Loucy (cell line): Measurements from ENCODE around the gene SKI.
"Not testable (repeated sequence)": the region's sequence is repeated elsewhere in the genome, so short reads cannot be mapped to it uniquely, and the experiment has no call there.

Experiments
- H2AFZ ChIP-seq: fragments of 200-600 bp; sonication (generic); 2 replicates; pipeline ENCODE4 v1.6.0; 2016; ENCODE audit warnings: antibody characterized with exemption, mild to moderate bottlenecking, low read length, moderate library complexity
- H3F3A ChIP-seq: fragments of 200-600 bp; 2 replicates; pipeline ENCODE4 v1.6.0; 2016; ENCODE audit warnings: antibody characterized with exemption, low read depth, mild to moderate bottlenecking
- H3K27me3 ChIP-seq: fragments of 200-600 bp; sonication (generic); 2 replicates; pipeline ENCODE4 v1.6.1; 2014; ENCODE audit warnings: low read length, mild to moderate bottlenecking; ENCODE audit not compliant: insufficient read depth, poor library complexity, severe bottlenecking
- H3K36me3 ChIP-seq: fragments of 200-600 bp; sonication (generic); 2 replicates; pipeline ENCODE4 v1.6.1; 2016; ENCODE audit warnings: low read length; ENCODE audit not compliant: insufficient read depth
- H3K4me1 ChIP-seq: fragments of 200-600 bp; sonication (generic); 2 replicates; pipeline ENCODE4 v1.5.1; 2014; ENCODE audit warnings: low read length, mild to moderate bottlenecking; ENCODE audit not compliant: insufficient read depth, poor library complexity, severe bottlenecking
- H3K4me2 ChIP-seq: fragments of 200-600 bp; sonication (generic); 2 replicates; pipeline ENCODE4 v1.6.0; 2014; ENCODE audit warnings: antibody characterized with exemption, low read length, low read depth, mild to moderate bottlenecking; ENCODE audit not compliant: poor library complexity, severe bottlenecking
- H3K4me3 ChIP-seq: fragments of 200-600 bp; sonication (generic); 2 replicates; pipeline ENCODE4 v1.5.1; 2014; ENCODE audit warnings: low read length, mild to moderate bottlenecking, mixed read lengths; ENCODE audit not compliant: poor library complexity, severe bottlenecking
- H3K79me2 ChIP-seq: fragments of 200-600 bp; sonication (generic); 2 replicates; pipeline ENCODE4 v1.6.1; 2014; ENCODE audit warnings: low read length; ENCODE audit not compliant: insufficient read depth
- H3K9ac ChIP-seq: fragments of 200-600 bp; sonication (generic); 2 replicates; pipeline ENCODE4 v1.6.0; 2014; ENCODE audit warnings: mild to moderate bottlenecking, low read depth, low read length, moderate library complexity; ENCODE audit not compliant: poor library complexity, severe bottlenecking
- H3K9me2 ChIP-seq: fragments of 200-600 bp; sonication (generic); replicated peaks from 2 replicates; pipeline ENCODE4 v1.6.1; 2016; ENCODE audit warnings: low read depth, low read length, mixed read lengths
- H3K9me3 ChIP-seq: fragments of 200-600 bp; sonication (generic); 2 replicates; pipeline ENCODE4 v1.6.1; 2014; ENCODE audit warnings: mild to moderate bottlenecking, antibody characterized with exemption, low read length, low read depth; ENCODE audit not compliant: insufficient read depth
- H4K20me1 ChIP-seq: fragments of 200-600 bp; sonication (generic); 2 replicates; pipeline ENCODE4 v1.6.0; 2014; ENCODE audit warnings: antibody characterized with exemption, low read length, mild to moderate bottlenecking; ENCODE audit not compliant: insufficient read depth, poor library complexity, severe bottlenecking
- EZH2phosphoT487 ChIP-seq: fragments of 200-600 bp; IDR thresholded peaks from 2 replicates; pipeline ENCODE4 v1.6.1; 2018; ENCODE audit warnings: antibody characterized with exemption, mild to moderate bottlenecking, moderate library complexity, borderline replicate concordance
- TF ChIP-seq, protein P1 (sequence below): fragments of 200-600 bp; sonication (generic); conservative IDR thresholded peaks from 2 replicates; pipeline ENCODE4 v1.5.1; 2014; ENCODE audit warnings: mild to moderate bottlenecking, antibody characterized with exemption, low read length

SKI gene

DNA sequence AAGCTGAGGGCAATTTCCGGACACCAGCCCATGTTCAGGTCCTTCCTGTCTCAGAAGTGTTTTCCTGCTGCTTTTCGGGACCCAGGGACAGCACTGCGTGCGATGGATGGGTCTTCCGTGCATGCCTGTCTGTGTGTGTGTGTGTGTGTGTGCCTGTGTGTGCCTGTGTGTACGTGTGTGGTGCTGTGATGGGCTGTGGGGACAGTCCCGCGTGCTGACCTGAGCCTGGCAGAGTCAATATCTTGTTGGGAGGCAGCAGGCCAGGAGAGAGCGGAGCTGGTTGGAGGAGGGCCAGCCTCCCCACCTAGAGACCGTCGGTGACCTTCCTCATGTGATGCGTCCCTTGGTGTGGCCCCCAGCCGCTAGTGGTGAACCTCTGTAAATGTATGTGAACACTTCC is 13.7 kb downstream of the SKI start:
- no peak for TF ChIP-seq EZH2phosphoT487
- TF ChIP-seq, protein P1, sequence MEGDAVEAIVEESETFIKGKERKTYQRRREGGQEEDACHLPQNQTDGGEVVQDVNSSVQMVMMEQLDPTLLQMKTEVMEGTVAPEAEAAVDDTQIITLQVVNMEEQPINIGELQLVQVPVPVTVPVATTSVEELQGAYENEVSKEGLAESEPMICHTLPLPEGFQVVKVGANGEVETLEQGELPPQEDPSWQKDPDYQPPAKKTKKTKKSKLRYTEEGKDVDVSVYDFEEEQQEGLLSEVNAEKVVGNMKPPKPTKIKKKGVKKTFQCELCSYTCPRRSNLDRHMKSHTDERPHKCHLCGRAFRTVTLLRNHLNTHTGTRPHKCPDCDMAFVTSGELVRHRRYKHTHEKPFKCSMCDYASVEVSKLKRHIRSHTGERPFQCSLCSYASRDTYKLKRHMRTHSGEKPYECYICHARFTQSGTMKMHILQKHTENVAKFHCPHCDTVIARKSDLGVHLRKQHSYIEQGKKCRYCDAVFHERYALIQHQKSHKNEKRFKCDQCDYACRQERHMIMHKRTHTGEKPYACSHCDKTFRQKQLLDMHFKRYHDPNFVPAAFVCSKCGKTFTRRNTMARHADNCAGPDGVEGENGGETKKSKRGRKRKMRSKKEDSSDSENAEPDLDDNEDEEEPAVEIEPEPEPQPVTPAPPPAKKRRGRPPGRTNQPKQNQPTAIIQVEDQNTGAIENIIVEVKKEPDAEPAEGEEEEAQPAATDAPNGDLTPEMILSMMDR = no peak
- H3K4me1 ChIP-seq = no peaks in the 10 kb centered on the region
- peaks cover 78% of the 10 kb centered on the region for H3K79me2 ChIP-seq
- no peaks in the 10 kb centered on the region for H3F3A ChIP-seq
- H2AFZ ChIP-seq = no peak overlapping the region
- H3K4me3 ChIP-seq = no peak overlapping the region
- H4K20me1 ChIP-seq = peaks cover 24% of the 10 kb centered on the region
- H3K9me3 ChIP-seq = no peaks in the 10 kb centered on the region
- H3K36me3 ChIP-seq = no peaks in the 10 kb centered on the region
- no peak overlapping the region for H3K9ac ChIP-seq
- no peaks in the 10 kb centered on the region for H3K27me3 ChIP-seq
- H3K4me2 ChIP-seq = no peak overlapping the region
- H3K9me2 ChIP-seq = no peaks in the 10 kb centered on the region

DNA sequence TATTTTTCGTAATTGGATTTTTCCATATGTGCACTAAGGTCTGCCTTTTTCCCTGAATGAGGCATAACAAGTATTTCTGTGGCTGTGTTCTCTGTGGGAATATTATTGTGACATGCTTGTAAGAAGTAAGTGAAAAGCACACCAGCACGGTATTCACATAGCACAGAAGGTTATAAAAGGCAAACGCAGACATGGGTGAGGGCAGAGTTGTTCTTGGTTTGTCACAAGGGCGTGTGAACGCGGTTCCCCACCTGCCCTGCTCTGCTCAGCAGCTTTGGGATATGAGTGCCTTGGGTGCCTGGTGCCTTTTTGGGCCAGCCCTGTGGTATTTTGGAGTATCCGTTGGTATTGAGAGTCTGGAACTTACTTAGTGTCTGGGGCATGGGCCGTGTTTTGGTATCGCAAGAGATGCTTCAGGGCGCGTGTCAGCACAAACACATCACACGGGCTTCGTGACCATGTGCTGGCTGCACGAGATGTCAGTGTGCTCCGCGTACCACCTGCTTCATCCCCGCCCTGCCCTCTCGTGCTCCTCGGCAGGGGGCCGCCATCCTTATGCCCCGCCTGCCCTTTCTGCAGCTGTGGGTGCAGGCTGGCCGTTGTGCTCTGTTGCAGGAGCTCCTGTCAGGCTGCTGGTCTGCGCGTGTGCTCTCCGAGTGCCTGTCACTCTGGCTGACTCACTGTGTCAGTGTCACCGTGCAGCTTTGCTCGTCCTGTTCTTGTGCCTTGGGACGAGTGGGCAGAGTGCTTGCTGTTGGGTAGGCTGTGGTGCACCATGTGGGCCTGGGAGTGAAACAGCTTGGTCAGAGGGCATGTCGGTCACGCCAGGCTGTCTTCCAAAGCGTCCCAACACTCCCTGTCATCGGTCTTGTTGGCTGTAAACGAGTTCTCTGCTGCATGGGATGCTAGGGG is 15.0 kb downstream of the SKI start:
- no peak overlapping the region for H2AFZ ChIP-seq
- H3K4me2 ChIP-seq = no peak overlapping the region
- no peaks in the 10 kb centered on the region for H3K36me3 ChIP-seq
- H4K20me1 ChIP-seq = peaks cover 20% of the 10 kb centered on the region
- no peaks in the 10 kb centered on the region for H3K4me1 ChIP-seq
- TF ChIP-seq, protein P1 = no peak
- no peak overlapping the region for H3K9ac ChIP-seq
- H3K4me3 ChIP-seq = no peak overlapping the region
- H3K9me3 ChIP-seq = no peaks in the 10 kb centered on the region
- H3K27me3 ChIP-seq = no peaks in the 10 kb centered on the region
- peaks cover 78% of the 10 kb centered on the region for H3K79me2 ChIP-seq
- no peaks in the 10 kb centered on the region for H3F3A ChIP-seq
- H3K9me2 ChIP-seq = no peaks in the 10 kb centered on the region

DNA sequence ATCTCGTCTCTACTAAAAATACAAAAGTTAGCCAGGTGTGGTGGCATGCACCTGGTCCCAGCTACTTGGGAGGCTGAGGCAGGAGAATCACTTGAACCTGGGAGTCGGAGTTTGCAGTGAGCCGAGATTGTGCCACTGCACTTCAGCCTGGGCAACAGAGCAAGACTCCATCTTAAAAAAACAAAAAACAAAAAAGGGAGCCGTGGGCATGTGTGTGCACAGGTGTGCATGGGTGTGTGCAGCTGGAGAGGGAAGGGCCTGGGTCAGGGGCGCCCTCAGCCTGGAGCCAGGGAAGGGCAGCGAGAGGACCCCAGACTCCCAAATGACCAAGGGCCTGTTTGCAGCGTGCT is 18.9 kb downstream of the SKI start:
- H2AFZ ChIP-seq, H4K20me1 ChIP-seq, H3F3A ChIP-seq, H3K9me3 ChIP-seq, H3K27me3 ChIP-seq, H3K4me1 ChIP-seq, H3K4me3 ChIP-seq, H3K9ac ChIP-seq, H3K9me2 ChIP-seq, H3K4me2 ChIP-seq, H3K36me3 ChIP-seq: not testable (repeated sequence)
- peaks cover 81% of the 10 kb centered on the region for H3K79me2 ChIP-seq

DNA sequence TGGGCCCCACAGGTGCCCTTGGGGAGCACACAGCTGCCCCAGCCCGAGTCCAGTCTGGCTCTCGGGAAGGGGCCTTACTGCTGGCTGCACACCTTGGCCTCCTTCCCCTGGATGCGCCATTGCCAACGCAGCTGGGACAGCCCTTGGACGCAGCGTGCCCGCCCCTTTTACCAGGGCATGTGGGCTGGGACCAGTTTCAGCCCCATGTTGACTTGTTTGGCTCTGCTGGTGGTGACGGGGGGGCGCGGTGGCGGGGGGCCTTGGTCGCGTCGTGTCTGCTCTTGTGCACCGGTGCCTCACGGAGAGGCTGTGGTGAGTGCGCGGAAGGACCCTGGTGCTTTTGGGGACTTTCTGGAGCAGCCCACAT is 19.6 kb downstream of the SKI start:
- peaks cover 5% of the 10 kb centered on the region for H4K20me1 ChIP-seq
- H3F3A ChIP-seq = no peaks in the 10 kb centered on the region
- no peak overlapping the region for H2AFZ ChIP-seq
- H3K9ac ChIP-seq = no peak overlapping the region
- no peaks in the 10 kb centered on the region for H3K36me3 ChIP-seq
- H3K4me1 ChIP-seq = no peaks in the 10 kb centered on the region
- peaks cover 81% of the 10 kb centered on the region for H3K79me2 ChIP-seq
- H3K4me3 ChIP-seq = no peak overlapping the region
- H3K9me2 ChIP-seq = no peaks in the 10 kb centered on the region
- H3K4me2 ChIP-seq = no peak overlapping the region
- H3K9me3 ChIP-seq = no peaks in the 10 kb centered on the region
- no peak for TF ChIP-seq EZH2phosphoT487
- TF ChIP-seq, protein P1 = no peak
- no peaks in the 10 kb centered on the region for H3K27me3 ChIP-seq
